ENCODE data around the gene IGFL2. TPM values are rescaled to one million over a fixed set of nuclear protein-coding genes. Genes with fewer than 3 reads are reported as not detected.
"Not testable (repeated sequence)": the region's sequence is repeated elsewhere in the genome, so short reads cannot be mapped to it uniquely, and the experiment has no call there.

IGFL2 gene
- total RNA-seq, 2 donors from 2014 or later, result 0.84 TPM; not detected in 1

GRCh38 chr19:46191356-46191755, 43.3 kb downstream of the IGFL2 start:
- H3K4me1 Mint-ChIP-seq, result peaks cover 24% of the 10 kb centered on the region
- Histone ChIP-seq H3K27me3 (ENCODE audit: control insufficient read depth, insufficient read depth, low read length, poor library complexity, severe bottlenecking) (no peaks in the 10 kb centered on the region), H3K4me3 (ENCODE audit: low read length) (no peak overlapping the region), H3K9ac (ENCODE audit: extremely low read depth, low read length, poor library complexity, severe bottlenecking) (no peak overlapping the region), H3K4me1 (ENCODE audit: control insufficient read depth, insufficient read depth, low read length) (peaks cover 6% of the 10 kb centered on the region), H3K27ac (ENCODE audit: low read depth, low read length) (no peak overlapping the region), H3K36me3 (ENCODE audit: control insufficient read depth, insufficient read depth, low read length) (no peaks in the 10 kb centered on the region), H3K9me3 (ENCODE audit: control insufficient read depth, low read length) (no peaks in the 10 kb centered on the region)
- H3K9me3 Mint-ChIP-seq, result no peaks in the 10 kb centered on the region
- H3K27ac Mint-ChIP-seq, result no peak overlapping the region
- WGBS, 2 experiments (ENCODE audit: insufficient coverage in 1 of 2, insufficient read length in 1 of 2), result 76 to 94% methylated on average over 2 to 4 of the region's 4 CpGs
- no peak for TF ChIP-seq CTCF (conservative IDR thresholded peaks at IDR 0.05)
- DNase-seq, result no peak
- peaks cover 2% of the 10 kb centered on the region for H3K27me3 Mint-ChIP-seq (ENCODE audit: insufficient read depth)
- H3K36me3 Mint-ChIP-seq (ENCODE audit: low read depth), result no peaks in the 10 kb centered on the region
- no peak overlapping the region for H3K4me3 Mint-ChIP-seq

DNA sequence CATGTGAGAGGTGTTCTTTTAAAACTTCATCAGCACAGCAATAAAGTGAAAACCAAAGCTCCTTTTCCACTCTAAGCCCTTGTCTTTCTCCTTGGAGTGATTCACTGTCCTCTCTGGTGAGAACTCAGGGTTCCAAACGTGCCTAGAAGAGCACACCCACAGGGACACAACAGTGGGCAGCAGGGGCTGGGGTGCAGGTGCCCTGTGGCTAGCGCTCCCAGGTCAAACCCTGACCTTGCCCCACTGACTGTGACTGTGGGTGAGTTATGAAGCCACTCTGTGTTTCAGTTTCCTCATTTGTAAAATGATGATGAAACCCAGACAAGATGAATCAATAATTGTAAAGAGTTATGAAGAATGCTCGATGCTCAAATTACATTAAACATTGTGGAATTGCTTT, 43.9 kb downstream of the IGFL2 start:
- H3K4me1 ChIP-seq (ENCODE audit: control insufficient read depth, insufficient read depth, low read length), result peaks cover 3% of the 10 kb centered on the region
- H3K4me3 Mint-ChIP-seq, result no peak overlapping the region
- H3K4me3 ChIP-seq (ENCODE audit: low read length), result no peak overlapping the region
- no peak overlapping the region for H3K27ac ChIP-seq (ENCODE audit: low read depth, low read length)
- H3K27ac Mint-ChIP-seq, result no peak overlapping the region
- no peaks in the 10 kb centered on the region for H3K36me3 Mint-ChIP-seq (ENCODE audit: low read depth)
- no peaks in the 10 kb centered on the region for H3K27me3 ChIP-seq (ENCODE audit: control insufficient read depth, insufficient read depth, low read length, poor library complexity, severe bottlenecking)
- H3K27me3 Mint-ChIP-seq (ENCODE audit: insufficient read depth), result peaks cover 3% of the 10 kb centered on the region
- H3K4me1 Mint-ChIP-seq, result peaks cover 18% of the 10 kb centered on the region
- no peak overlapping the region for H3K9ac ChIP-seq (ENCODE audit: extremely low read depth, low read length, poor library complexity, severe bottlenecking)
- WGBS, 2 experiments (ENCODE audit: insufficient coverage in 1 of 2, insufficient read length in 1 of 2), result 95 to 100% methylated on average over 2 to 3 of the region's 3 CpGs
- TF ChIP-seq CTCF (conservative IDR thresholded peaks at IDR 0.05), result no peak
- no peaks in the 10 kb centered on the region for H3K9me3 Mint-ChIP-seq
- H3K9me3 ChIP-seq (ENCODE audit: control insufficient read depth, low read length), result no peaks in the 10 kb centered on the region
- DNase-seq, result no peak
- H3K36me3 ChIP-seq (ENCODE audit: control insufficient read depth, insufficient read depth, low read length), result no peaks in the 10 kb centered on the region

- H3K9me3 Mint-ChIP-seq; H3K27ac Mint-ChIP-seq; H3K9ac ChIP-seq (ENCODE audit: extremely low read depth, low read length, poor library complexity, severe bottlenecking); DNase-seq; H3K4me1 ChIP-seq (ENCODE audit: control insufficient read depth, insufficient read depth, low read length); H3K9me3 ChIP-seq (ENCODE audit: control insufficient read depth, low read length); H3K36me3 Mint-ChIP-seq (ENCODE audit: low read depth); H3K4me3 ChIP-seq (ENCODE audit: low read length); H3K27me3 ChIP-seq (ENCODE audit: control insufficient read depth, insufficient read depth, low read length, poor library complexity, severe bottlenecking); H3K36me3 ChIP-seq (ENCODE audit: control insufficient read depth, insufficient read depth, low read length); H3K27ac ChIP-seq (ENCODE audit: low read depth, low read length); H3K27me3 Mint-ChIP-seq (ENCODE audit: insufficient read depth); H3K4me3 Mint-ChIP-seq: not testable (repeated sequence)
- WGBS, 2 experiments (ENCODE audit: insufficient coverage in 1 of 2, insufficient read length in 1 of 2), result 91 to 100% methylated on average over 3 to 5 of the region's 5 CpGs
- H3K4me1 Mint-ChIP-seq, result peaks cover 18% of the 10 kb centered on the region
Observed at GRCh38 chr19:46192626-46192991, 44.6 kb downstream of the IGFL2 start.

DNA sequence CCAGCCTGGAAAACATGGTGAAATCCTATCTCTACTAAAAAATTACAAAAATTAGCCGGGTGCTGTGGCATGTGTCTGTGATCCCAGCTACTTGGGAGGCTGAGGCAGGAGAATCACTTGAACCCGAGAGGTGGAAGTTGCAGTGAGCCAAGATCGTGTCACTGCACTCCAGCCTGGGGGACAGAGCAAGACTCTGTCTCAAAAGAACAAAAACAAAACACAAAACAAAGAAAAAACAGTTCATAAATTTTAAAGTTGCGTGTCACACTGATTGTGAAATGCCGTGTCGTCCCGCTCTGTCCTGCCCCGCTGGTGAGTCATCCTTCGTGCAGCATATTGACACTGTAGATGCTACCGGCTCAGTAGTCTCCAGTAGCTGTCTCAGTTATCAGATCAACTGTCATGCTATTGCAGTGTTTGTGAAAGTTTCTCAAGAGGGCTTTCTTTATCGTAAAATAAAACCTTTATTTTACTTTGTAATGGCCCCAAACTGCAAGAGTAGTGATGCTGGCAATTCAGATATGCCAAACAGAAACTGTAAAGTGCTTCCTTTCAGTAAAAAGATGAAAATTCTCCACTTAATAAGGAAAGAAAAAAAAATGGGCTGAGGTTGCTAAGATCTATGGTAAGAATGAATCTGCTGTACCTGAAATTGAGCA, 45.1 kb downstream of the IGFL2 start:
- no peak overlapping the region for H3K27ac ChIP-seq (ENCODE audit: low read depth, low read length)
- no peak for TF ChIP-seq CTCF (conservative IDR thresholded peaks at IDR 0.05)
- Mint-ChIP-seq H3K4me3 (no peak overlapping the region), H3K36me3 (ENCODE audit: low read depth) (no peaks in the 10 kb centered on the region), H3K4me1 (peaks cover 16% of the 10 kb centered on the region), H3K9me3 (no peaks in the 10 kb centered on the region), H3K27ac (no peak overlapping the region), H3K27me3 (ENCODE audit: insufficient read depth) (peaks cover 9% of the 10 kb centered on the region)
- H3K27me3 ChIP-seq (ENCODE audit: control insufficient read depth, insufficient read depth, low read length, poor library complexity, severe bottlenecking), result no peaks in the 10 kb centered on the region
- no peak overlapping the region for H3K9ac ChIP-seq (ENCODE audit: extremely low read depth, low read length, poor library complexity, severe bottlenecking)
- no peak for DNase-seq
- peaks cover 2% of the 10 kb centered on the region for H3K4me1 ChIP-seq (ENCODE audit: control insufficient read depth, insufficient read depth, low read length)
- H3K36me3 ChIP-seq (ENCODE audit: control insufficient read depth, insufficient read depth, low read length), result no peaks in the 10 kb centered on the region
- 74 to 93% methylated on average over 8 to 11 of the region's 11 CpGs for WGBS, 2 experiments (ENCODE audit: insufficient coverage in 1 of 2, insufficient read length in 1 of 2)
- no peaks in the 10 kb centered on the region for H3K9me3 ChIP-seq (ENCODE audit: control insufficient read depth, low read length)
- no peak overlapping the region for H3K4me3 ChIP-seq (ENCODE audit: low read length)

All from endodermal cell (in vitro differentiated cells).